Breast epithelium (tissue), 4 donors: ENCODE results near the gene TNFAIP3. TPM values are rescaled to one million over a fixed set of nuclear protein-coding genes. Genes with fewer than 3 reads are reported as not detected.

Experiments
- DNase-seq, 2 donors: peaks; one replicate each; pipeline ENCODE4 v3.0.0-alpha.2; 2019; ENCODE audit warnings: low spot score in 2 of 2
- H3K27ac ChIP-seq, 2 donors: fragments of 200-600 bp; sonication (generic) in 1 of 2; one replicate each; pipeline ENCODE4 v1.5.1; 2016 to 2019; ENCODE audit warnings: mild to moderate bottlenecking in 1 of 2
- H3K27me3 ChIP-seq, 2 donors: fragments of 200-600 bp; sonication (generic) in 1 of 2; one replicate each; pipeline versions ENCODE4 v1.5.1 to v1.6.0; 2017 to 2019; ENCODE audit warnings: control low read depth in 1 of 2, mild to moderate bottlenecking in 1 of 2
- H3K36me3 ChIP-seq: fragments of 200-600 bp; one replicate; pipeline ENCODE4 v1.5.1; 2019
- H3K4me1 ChIP-seq, 2 donors: fragments of 200-600 bp; sonication (generic); one replicate each; pipeline ENCODE4 v1.5.1; 2016 to 2019; ENCODE audit warnings: control low read depth in 1 of 2
- H3K4me3 ChIP-seq, 3 donors: fragments of 200-600 bp; sonication (generic); 1 replicate in 2 of 3; 2 replicates in 1 of 3; pipeline ENCODE4 v1.5.1; 2016 to 2019; ENCODE audit warnings: mild to moderate bottlenecking in 3 of 3, moderate library complexity in 2 of 3
- H3K9me3 ChIP-seq, 2 donors: fragments of 200-600 bp; sonication (generic) in 1 of 2; one replicate each; pipeline ENCODE4 v1.5.1; 2016 to 2019; ENCODE audit warnings: control low read depth in 1 of 2
- CTCF ChIP-seq, 3 donors: fragments of 450-650 bp; IDR thresholded peaks; one replicate each; pipeline ENCODE4 v1.5.1; 2016 to 2017; ENCODE audit warnings: antibody characterized with exemption in 3 of 3, mild to moderate bottlenecking in 3 of 3, moderate library complexity in 3 of 3
- POLR2A ChIP-seq: fragments of 450-650 bp; IDR thresholded peaks from one replicate; pipeline ENCODE4 v1.6.1; 2016; ENCODE audit warnings: antibody characterized with exemption, mild to moderate bottlenecking, moderate library complexity
- POLR2AphosphoS5 ChIP-seq, 3 donors: sonication (generic); formaldehyde crosslinking; IDR thresholded peaks; one replicate each; pipeline ENCODE4 v1.6.1; 2017; ENCODE audit warnings: antibody characterized with exemption in 3 of 3
- intact Hi-C: fragments of 100-400 bp; cut with DNase I; formaldehyde crosslinking; loops from one replicate; pipeline ENCODE4 v1.15.1; 2023; ENCODE audit warnings: low total_unique reads
- total RNA-seq, 3 donors: library from RNA; depleted of rRNA; stranded (reverse); fragments of >200 nt; gene quantifications; one replicate each; pipeline ENCODE4 v1.1.0, GENCODE V29; 2016

TNFAIP3 gene
- total RNA-seq, 3 donors from 2014 or later, result 21.3 to 50.5 (median 25.9) TPM

DNA sequence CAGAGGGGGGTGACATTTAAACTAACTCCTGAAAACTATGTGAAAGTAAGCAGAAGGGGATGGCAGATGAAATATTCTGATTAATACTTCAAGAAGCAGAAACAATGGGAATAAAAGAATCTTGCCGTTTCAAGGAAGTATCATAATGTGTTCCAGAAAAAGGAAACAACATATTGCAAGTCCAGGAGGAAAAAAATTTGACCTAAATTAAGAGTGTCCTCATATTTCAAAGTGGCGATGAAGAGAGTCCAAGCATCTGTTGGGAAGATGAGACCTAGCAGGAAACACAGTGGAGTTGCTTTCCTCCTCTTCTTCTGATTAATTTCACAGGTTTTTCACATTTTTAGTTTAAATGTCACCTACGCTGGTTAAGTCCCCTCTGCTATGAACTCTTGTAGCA, 45.6 kb upstream of the TNFAIP3 start:
- no peaks in the 10 kb centered on the region for H3K36me3 ChIP-seq
- no peak overlapping the region for H3K4me3 ChIP-seq
- peak overlapping the region in 1 of 2 donors; percentile 57 for H3K27ac ChIP-seq
- H3K9me3 ChIP-seq, result no peaks in the 10 kb centered on the region
- DNase-seq, result no peak
- TF ChIP-seq CTCF (IDR thresholded peaks at IDR 0.05) (no peak), POLR2A (no peak), POLR2AphosphoS5 (IDR thresholded peaks at IDR 0.05) (no peak)
- H3K27me3 ChIP-seq, result no peaks in the 10 kb centered on the region
- H3K4me1 ChIP-seq, result no peaks in the 10 kb centered on the region
- intact Hi-C loops, result no loop called here

DNA sequence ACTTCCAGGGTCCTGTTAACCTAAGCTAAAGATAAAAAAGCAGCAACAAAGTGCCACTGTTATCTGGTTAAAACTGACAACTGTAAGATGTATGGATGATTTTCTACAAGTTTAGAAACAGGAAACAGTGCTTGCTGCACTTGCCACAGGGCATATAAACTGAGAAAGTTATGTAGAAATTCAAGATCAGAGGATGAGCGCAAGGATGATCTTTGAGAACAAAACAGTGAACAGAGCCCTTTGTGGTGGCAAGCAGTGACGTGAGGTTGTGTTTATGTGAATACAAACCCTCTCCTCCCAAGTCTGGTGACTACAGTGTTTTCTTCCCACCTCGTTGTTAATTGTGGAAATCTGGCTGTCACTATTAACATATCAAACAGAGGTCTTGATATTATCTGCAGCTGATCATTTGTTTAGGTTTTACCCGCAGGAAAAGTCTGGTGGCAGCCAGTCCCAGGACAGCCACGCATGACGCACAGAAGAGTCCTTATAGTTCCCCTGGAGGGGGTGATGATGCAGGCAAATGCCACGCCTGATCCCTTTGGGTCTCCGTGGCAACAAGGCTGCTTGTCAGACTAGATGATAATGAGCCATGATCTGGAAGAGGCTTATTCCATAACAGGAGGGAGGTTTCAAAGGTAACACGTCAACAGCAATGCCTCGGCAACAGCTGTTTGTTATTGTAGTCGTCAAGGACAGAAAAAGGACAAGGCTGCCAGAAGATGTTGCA, 43.1 kb upstream of the TNFAIP3 start:
- no peaks in the 10 kb centered on the region for H3K36me3 ChIP-seq
- no peak overlapping the region for H3K4me3 ChIP-seq
- no peaks in the 10 kb centered on the region for H3K4me1 ChIP-seq
- intact Hi-C loops, result no loop called here
- peak in 1 of 2 donors; percentile 42 for DNase-seq
- H3K27ac ChIP-seq, result peak overlapping the region in 1 of 2 donors; percentile 8
- no peak for TF ChIP-seq POLR2AphosphoS5 (IDR thresholded peaks at IDR 0.05)
- TF ChIP-seq POLR2A, result no peak
- TF ChIP-seq CTCF (IDR thresholded peaks at IDR 0.05), result no peak
- H3K9me3 ChIP-seq, result no peaks in the 10 kb centered on the region
- H3K27me3 ChIP-seq, result no peaks in the 10 kb centered on the region

DNA sequence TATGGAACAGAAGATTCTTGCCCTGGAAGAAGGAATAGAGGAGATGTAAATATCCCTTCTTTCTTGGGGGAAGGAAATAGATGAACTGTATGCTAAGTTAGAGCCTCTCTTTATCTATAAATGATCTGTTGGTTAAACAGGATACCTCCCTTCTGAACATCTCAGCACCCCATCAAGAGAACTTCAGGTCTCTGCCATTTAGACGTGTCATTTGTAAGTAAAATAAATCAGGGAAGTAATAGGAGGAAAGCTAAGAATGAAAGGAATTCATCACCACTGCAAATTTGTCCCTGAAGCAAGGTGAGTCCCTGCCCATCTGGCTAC, 42.5 kb upstream of the TNFAIP3 start:
- Histone ChIP-seq H3K27ac (peak overlapping the region in 1 of 2 donors; percentile 8), H3K4me1 (no peaks in the 10 kb centered on the region), H3K36me3 (no peaks in the 10 kb centered on the region), H3K27me3 (no peaks in the 10 kb centered on the region), H3K4me3 (no peak overlapping the region), H3K9me3 (no peaks in the 10 kb centered on the region)
- intact Hi-C loops, result no loop called here
- no peak for DNase-seq
- no peak for TF ChIP-seq POLR2A
- TF ChIP-seq CTCF (IDR thresholded peaks at IDR 0.05), result no peak
- TF ChIP-seq POLR2AphosphoS5 (IDR thresholded peaks at IDR 0.05), result no peak

DNA sequence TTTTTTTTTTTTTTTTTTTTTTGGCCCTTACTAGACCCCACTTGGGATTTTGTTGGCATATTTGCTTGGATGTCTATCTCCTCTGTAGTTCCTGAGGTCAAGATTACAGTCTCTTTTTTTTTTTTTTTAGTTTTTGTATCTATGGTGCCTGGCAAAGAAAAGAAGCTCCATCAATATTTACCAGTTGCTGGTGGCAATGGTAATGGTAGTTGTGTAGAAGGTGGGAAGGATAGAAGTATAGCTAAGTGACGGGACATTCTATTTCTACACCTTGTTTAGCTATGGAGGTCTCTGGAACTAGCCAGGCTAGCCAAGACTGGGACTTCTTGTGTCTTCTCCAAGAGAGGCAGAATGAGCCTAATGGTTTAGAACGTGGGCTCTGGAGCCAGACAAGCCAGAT, 42.2 kb upstream of the TNFAIP3 start:
- no peak overlapping the region for H3K27ac ChIP-seq
- TF ChIP-seq CTCF (IDR thresholded peaks at IDR 0.05), result no peak
- TF ChIP-seq POLR2A, result no peak
- no peak for TF ChIP-seq POLR2AphosphoS5 (IDR thresholded peaks at IDR 0.05)
- no peak for DNase-seq
- intact Hi-C loops, result no loop called here
- H3K4me3 ChIP-seq, result no peak overlapping the region
- H3K27me3 ChIP-seq, result no peaks in the 10 kb centered on the region
- H3K4me1 ChIP-seq, result no peaks in the 10 kb centered on the region
- no peaks in the 10 kb centered on the region for H3K9me3 ChIP-seq
- no peaks in the 10 kb centered on the region for H3K36me3 ChIP-seq

DNA sequence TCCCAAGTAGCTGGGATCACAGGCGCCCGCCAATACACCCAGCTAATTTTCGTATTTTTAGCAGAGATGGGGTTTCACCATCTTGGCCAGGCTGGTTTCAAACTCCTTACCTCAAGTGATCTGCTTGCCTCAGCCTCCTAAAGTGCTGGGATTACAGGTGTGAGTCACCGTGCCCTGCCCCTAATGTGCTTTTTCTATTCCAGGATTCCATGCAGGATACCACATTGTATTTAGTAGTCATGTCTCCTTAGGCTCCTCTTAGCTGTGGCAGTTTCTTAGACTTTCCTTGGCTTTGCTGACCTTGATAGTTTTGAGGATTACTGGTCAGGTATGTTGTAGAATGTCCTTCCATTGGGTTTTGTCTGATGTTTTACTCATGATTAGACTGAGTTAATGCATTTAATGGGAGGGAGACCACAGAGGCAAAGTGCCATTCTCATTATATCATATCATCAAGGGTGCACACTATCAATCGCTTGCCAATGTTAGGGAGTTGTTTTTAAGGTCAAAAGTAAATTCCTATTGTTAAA, 39.6 kb upstream of the TNFAIP3 start:
- Histone ChIP-seq H3K27ac (no peak overlapping the region), H3K4me1 (no peaks in the 10 kb centered on the region), H3K27me3 (no peaks in the 10 kb centered on the region), H3K4me3 (no peak overlapping the region), H3K36me3 (no peaks in the 10 kb centered on the region), H3K9me3 (no peaks in the 10 kb centered on the region)
- DNase-seq, result no peak
- TF ChIP-seq POLR2A (no peak), POLR2AphosphoS5 (IDR thresholded peaks at IDR 0.05) (no peak), CTCF (IDR thresholded peaks at IDR 0.05) (no peak)
- intact Hi-C loops, result no loop called here
